Fibroblast of pulmonary artery (primary cell): ENCODE data around the gene SCRT2.
"Not testable (repeated sequence)": the region's sequence is repeated elsewhere in the genome, so short reads cannot be mapped to it uniquely, and the experiment has no call there.

Source experiments
- DNase-seq: peaks from one replicate; pipeline ENCODE4 v3.0.0-alpha.2; 2010; ENCODE audit warnings: low read depth
- H3K4me3 ChIP-seq: replicated peaks from 2 replicates; pipeline ENCODE4 v1.5.1; 2011; ENCODE audit warnings: low read depth, mild to moderate bottlenecking, control low read depth, low read length, moderate library complexity
- TF ChIP-seq, protein P1 (sequence below): IDR thresholded peaks from 2 replicates; pipeline ENCODE4 v1.5.1; 2011; ENCODE audit warnings: mild to moderate bottlenecking, control low read depth, low read length, inconsistent platforms; ENCODE audit errors: missing control alignments

Gene SCRT2

GRCh38 chr20:647479-648019 is 28.1 kb downstream of the SCRT2 start:
- TF ChIP-seq, protein P1, sequence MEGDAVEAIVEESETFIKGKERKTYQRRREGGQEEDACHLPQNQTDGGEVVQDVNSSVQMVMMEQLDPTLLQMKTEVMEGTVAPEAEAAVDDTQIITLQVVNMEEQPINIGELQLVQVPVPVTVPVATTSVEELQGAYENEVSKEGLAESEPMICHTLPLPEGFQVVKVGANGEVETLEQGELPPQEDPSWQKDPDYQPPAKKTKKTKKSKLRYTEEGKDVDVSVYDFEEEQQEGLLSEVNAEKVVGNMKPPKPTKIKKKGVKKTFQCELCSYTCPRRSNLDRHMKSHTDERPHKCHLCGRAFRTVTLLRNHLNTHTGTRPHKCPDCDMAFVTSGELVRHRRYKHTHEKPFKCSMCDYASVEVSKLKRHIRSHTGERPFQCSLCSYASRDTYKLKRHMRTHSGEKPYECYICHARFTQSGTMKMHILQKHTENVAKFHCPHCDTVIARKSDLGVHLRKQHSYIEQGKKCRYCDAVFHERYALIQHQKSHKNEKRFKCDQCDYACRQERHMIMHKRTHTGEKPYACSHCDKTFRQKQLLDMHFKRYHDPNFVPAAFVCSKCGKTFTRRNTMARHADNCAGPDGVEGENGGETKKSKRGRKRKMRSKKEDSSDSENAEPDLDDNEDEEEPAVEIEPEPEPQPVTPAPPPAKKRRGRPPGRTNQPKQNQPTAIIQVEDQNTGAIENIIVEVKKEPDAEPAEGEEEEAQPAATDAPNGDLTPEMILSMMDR = no peak
- no peak overlapping the region for H3K4me3 ChIP-seq
- no peak for DNase-seq

DNA sequence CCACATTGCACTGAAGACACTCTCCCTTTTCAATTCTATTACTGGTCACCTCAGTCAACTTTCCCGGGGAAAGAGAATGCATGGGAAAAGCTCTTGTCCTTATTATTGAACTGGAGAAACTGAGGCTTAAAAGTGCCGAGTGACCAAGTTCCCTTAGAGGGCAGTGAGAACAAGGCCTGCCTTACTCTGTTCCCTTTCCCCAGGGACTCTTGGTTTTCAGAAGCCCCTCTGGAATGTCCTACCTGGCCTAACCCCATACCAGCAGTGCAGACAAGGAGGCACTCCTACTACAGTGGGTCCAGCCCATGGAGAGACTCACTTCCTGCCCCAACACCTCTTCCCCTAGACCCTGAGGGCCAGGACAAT is 28.8 kb downstream of the SCRT2 start:
- no peak for DNase-seq
- TF ChIP-seq, protein P1 = no peak
- no peak overlapping the region for H3K4me3 ChIP-seq

- TF ChIP-seq, protein P1 = no peak
- no peak for DNase-seq
- H3K4me3 ChIP-seq = no peak overlapping the region
Observed at GRCh38 chr20:646107-646867, 29.3 kb downstream of the SCRT2 start.

DNA sequence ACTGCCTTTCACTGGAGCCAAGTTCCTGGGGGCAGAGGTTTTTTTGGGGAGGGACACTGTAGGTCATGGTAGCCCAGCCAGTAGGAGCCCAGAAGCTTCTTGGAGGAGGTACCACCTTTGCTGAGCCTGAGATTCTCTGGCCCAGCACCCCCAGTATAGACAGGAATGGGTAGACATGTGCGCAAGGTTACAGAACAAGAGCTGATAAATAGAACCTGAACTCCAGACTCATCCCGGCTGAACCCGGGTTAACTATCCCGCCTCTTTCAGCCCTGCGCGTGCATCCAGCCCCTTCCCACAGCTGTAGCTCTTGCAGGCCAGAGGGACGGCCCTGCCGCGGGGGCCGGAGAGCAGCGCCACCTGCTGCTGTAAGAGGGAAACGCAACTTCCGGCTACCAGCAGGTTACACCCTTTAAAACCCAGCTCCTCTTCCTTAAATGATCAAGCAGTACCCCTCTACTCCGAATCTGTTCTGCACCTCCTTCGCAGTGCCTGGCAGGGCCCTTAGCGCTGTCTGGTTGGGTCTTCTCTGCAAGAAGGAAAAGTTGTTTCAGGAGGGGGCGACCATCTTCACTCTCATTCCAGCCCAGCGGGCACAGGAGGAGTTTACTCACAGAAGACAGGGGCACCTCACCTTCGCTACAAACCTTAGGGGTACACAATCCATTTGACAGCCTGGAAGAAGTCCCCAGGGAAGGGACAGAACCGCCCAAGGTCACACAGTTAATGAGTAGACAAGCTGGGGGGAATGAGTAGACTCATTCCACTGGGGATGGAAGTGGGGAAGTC is 30.1 kb downstream of the SCRT2 start:
- no peak overlapping the region for H3K4me3 ChIP-seq

GRCh38 chr20:644692-645317 is 30.8 kb downstream of the SCRT2 start:
- no peak for DNase-seq
- no peak overlapping the region for H3K4me3 ChIP-seq
- TF ChIP-seq, protein P1 = no peak

More for the DNA sequence above, 30.1 kb downstream of the SCRT2 start:
- peak; percentile 69 for DNase-seq
- TF ChIP-seq, protein P1 = peak; percentile 89

- no peak for DNase-seq
- H3K4me3 ChIP-seq = peak overlapping the region; percentile 7
- TF ChIP-seq, protein P1 = no peak
Observed at GRCh38 chr20:642398-643174, 33.0 kb downstream of the SCRT2 start.

DNA sequence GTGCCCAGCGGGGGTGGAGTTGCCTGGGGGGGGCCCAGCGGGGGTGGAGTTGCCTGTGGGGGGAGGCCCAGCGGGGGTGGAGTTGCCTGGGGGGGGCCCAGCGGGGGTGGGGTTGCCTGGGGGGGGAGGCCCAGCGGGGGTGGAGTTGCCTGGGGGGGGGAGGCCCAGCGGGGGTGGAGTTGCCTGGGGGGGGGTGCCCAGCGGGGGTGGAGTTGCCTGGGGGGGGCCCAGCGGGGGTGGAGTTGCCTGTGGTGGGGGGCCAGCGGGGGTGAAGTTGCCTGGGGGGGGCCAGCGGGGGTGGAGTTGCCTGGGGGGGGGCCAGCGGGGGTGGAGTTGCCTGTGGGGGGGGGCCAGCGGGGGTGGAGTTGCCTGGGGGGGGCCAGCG is 33.6 kb downstream of the SCRT2 start:
- DNase-seq, H3K4me3 ChIP-seq: not testable (repeated sequence)
